HG03378 (cell line): Measurements from ENCODE around the gene FOXF2.

Source experiments
- ATAC-seq: cut with Tn5 transposase; IDR thresholded peaks from one replicate; pipeline ENCODE4 v1.9.1; 2021; ENCODE audit warnings: mild to moderate bottlenecking, moderate library complexity; ENCODE audit not compliant: unreplicated experiment

Gene FOXF2

GRCh38 chr6:1390133-1390945, 963 bp downstream of the FOXF2 start:
- no peak for ATAC-seq

DNA sequence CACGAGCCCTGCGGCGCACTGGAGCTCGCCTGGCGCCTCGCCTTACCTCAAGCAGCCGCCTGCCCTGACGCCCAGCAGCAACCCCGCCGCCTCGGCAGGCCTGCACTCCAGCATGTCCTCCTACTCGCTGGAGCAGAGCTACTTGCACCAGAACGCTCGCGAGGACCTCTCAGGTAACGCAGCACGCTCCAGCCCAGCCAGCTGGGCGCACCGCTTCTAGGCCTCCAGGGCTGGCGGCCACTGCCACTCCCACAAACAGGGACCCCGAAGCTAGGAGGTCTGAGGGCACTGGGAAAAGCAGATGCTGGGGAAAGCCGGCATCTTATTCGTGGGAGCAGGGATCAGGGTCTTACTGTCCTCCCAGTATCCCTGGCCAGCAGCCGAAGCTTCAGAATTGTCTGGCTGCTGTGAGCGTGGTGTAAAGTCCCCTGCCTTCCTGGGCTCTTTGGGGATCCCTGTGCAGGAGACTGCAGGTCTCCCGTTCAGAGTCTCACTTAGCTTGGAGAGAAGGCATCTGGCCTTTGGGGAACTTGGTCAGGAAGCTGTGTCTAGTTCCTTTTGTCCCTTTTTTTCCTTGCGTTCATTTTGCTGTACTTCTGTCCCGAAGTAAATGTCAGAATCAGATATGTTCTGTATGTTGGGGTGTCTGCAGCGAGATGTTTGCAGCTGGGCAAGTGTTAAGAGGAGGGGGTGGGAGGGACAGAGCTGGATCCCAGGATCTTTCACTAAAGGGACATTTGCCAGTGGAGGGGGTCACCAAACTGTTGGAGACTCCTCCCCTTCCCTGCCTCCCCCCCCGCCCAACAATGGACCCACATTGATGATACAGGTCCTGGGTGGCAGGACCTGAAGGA, 1.8 kb downstream of the FOXF2 start:
- ATAC-seq, result no peak

GRCh38 chr6:1391800-1392309, 2.5 kb downstream of the FOXF2 start:
- no peak for ATAC-seq

GRCh38 chr6:1392813-1393640, 3.7 kb downstream of the FOXF2 start:
- no peak for ATAC-seq

- no peak for ATAC-seq
These were observed 4.4 kb downstream of the FOXF2 start for GRCh38 chr6:1393641-1394283.

- ATAC-seq, result no peak
These were observed 5.4 kb downstream of the FOXF2 start for GRCh38 chr6:1394514-1395463.

GRCh38 chr6:1395506-1395905, 6.1 kb downstream of the FOXF2 start:
- no peak for ATAC-seq

DNA sequence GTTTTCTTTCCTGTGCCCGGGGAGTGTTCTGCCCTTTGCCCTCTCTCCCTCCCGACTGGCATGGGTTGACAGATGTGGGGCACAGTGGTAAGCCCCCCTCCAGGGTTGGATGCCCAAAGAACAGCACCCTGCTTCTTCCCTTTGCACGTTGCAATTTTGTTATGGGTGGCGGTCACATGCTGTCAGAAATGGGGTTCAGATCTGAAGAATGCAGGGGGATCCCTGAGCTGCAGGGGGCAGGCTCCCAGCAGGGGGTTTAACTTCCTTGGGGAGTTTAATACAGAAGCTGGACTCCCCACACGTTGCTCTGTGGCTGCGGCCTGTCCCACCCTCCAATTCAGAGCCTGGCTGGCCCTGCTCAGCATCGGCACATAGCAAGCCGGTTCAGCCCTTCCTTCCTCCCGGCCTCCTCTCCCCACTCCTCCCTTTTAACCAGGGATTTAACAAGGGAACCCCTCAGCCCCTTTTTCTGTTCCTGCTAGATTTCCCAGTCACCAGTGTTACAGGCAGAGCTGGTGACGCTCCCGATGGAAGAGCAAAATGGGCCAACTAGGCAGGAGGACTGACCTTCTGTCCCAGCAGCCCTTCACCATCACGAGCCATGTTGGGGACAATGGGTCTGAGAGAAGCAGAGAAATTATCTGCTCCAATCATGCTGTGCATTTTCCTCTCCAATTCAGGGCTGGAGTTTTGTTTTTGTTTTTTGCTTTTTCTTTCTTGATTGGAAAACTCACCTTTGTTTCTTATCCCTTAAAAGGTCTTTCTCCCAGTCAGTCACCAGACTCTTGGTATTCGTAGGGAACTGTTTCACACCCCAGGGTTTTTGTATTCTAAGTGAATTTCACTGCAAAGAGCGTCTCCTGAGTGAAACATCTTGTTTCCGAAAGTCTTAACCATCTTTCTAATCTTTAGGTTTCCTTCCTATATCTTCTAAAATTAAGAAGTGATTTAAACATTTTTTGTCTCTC, 6.8 kb downstream of the FOXF2 start:
- no peak for ATAC-seq

- ATAC-seq, result peak; percentile 67
These were observed 7.8 kb downstream of the FOXF2 start for GRCh38 chr6:1396952-1397868.

GRCh38 chr6:1399085-1399780, 9.9 kb downstream of the FOXF2 start:
- no peak for ATAC-seq

DNA sequence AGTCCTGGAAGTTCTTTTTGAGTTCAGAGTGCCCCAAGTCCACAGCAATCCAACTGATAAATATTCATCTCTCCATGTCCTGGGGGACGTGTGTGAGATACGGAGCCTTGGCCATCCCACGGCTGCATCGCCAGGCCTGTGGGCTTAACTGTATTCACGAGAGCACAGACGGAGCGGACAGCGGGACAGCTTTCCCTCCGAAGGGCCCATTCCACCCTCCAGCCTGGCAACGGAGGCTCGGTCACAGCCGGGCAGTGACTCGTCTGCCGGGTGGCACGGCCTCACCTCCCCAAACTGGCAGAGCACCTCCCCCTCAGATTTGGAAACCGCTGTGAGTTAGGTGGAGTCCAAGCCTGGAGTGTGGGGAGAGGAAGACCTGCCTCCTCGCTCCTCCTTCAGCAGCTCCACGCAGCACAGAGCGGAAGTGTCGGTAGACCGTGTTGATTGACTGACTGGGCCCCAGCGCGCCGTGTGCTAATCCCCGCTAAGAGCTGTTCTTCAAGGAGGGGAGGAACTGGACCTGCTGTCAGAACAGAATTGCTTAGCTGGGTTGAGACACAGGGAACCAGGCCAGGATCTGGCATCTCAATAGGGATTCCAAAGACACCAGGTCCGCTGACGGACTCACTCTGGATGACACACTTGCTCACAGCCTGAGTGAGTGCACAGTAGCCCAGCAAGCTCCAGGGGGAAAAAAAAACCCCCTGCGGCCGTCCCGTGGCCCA, 10.9 kb downstream of the FOXF2 start:
- ATAC-seq, result no peak

DNA sequence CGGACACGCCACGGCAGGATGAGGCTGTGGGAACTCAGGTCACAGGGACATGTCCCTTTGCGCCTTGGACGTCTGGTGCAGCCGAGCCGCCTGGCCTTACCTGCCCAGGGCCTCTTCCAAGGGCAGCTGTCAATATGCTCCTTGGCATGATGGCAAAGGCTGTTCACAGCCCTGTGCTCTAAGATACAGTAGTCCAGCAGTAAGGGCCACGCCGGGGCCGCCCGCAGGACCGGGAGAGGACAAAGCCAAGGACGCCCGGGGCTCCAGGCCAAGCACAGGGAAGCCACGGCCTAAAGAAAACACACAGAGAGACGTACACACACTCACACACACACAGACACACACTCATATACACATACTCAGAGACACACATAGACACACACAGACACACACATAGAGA, 13.0 kb downstream of the FOXF2 start:
- ATAC-seq, result no peak

- ATAC-seq, result no peak
These were observed 13.5 kb downstream of the FOXF2 start for GRCh38 chr6:1402868-1403267.

DNA sequence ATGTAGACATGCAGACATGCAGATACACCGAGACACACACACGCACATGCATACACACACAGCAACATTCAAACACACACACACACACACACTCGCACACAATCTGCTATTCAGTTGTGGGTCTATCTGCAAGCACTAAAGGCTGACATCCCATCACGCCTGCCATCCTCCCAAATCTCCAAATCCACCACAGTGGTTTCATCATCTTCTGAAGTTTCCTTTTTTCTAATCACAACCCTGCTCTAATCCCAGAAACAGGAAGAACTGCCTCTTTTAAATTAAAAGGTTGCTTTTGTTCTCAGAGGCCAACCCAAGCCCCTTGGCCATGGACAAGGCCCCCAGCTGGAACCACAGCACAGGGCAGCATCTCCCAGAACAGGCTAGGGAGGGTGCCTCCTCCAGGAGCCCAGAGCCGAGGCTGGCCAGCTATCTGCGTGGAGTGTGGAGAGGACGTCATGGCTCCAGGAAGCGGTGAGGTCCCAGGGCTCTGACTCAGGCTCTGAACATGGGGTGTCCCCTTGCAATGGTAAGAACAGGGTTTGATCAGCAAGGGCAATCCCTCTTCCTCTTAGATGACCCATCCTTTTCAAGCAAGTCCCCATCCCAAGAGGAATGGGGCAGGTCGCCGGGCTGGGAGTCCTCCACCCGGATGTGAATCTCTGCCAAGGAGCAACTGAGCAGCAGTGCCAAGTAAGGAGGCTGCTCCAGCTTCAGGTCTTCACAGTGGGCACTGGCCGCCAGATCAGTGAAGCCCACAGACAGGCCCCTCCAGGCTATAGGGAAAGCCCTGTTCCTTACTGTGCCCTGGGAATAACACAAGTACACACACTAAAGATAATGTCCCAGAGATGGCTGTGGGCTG, 14.7 kb downstream of the FOXF2 start:
- no peak for ATAC-seq

GRCh38 chr6:1404713-1405098, 15.3 kb downstream of the FOXF2 start:
- no peak for ATAC-seq
